Hypothalamus (tissue), 51 donors: ENCODE measurements around the gene FPR3.

Experiments used
- DNase-seq, 51 donors: peaks; one replicate each; lab custom pipeline; 2025; lab: John Stamatoyannopoulos, UW

FPR3 gene

GRCh38 chr19:51873097-51873496 lies 78.1 kb downstream of the FPR3 start:
- no peak for DNase-seq
